GM18873 (cell line): Measurements from ENCODE around the gene NT5DC3.

Experiments
- ATAC-seq: cut with Tn5 transposase; IDR thresholded peaks from one replicate; pipeline ENCODE4 v1.9.1; 2021; ENCODE audit warnings: mild to moderate bottlenecking, moderate library complexity, moderate number of reproducible peaks; ENCODE audit not compliant: unreplicated experiment, low FRiP score

The NT5DC3 gene

DNA sequence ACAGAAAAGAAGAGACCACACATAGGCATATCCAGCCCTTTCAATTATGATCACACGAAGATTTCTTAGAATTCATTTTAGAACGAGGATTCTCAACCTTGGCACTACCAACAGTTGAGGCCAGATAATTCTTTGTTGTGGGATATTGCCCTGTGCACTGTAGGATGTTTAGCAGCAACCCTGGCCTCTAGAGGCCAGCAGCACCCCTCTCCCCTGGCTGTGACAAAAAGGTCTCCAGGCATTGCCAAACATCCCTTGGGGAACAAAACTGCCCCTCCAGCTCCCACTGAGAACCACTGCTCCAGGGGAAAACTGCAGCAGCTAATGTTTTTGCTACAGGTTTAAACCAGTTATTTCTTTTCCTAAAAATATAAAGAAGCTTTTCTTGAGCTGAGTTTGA, 7.1 kb downstream of the NT5DC3 start:
- no peak for ATAC-seq

DNA sequence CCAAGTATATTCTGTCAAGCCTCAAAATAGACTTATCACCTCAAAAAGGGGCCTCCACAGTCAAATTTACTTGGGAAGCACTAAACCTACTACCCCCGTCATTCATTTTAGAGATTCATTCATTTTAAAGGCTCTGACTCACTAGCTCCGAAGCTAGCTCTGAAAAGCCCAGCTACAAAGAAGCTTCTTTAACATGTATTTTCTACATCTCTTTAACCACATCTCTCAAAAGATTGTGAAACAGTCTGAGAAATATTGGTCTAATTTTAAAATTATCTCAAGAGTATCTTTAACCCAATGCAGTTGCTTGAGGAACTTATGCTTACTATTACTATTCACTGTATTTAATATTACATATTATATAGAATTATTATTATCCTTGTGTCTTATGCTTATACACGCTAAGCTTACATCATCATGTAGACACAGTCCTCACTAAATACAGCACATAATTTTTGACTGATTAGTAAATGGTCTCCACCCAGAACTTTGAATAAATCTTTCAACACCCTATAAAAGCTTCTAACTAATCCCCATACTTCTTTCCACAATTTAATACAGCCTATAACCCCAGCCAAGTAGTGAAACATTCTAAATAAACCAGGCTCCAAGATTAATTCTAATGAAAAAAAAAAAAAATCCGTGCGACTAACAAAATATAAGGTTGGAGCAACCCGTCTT, 7.8 kb downstream of the NT5DC3 start:
- ATAC-seq = no peak

DNA sequence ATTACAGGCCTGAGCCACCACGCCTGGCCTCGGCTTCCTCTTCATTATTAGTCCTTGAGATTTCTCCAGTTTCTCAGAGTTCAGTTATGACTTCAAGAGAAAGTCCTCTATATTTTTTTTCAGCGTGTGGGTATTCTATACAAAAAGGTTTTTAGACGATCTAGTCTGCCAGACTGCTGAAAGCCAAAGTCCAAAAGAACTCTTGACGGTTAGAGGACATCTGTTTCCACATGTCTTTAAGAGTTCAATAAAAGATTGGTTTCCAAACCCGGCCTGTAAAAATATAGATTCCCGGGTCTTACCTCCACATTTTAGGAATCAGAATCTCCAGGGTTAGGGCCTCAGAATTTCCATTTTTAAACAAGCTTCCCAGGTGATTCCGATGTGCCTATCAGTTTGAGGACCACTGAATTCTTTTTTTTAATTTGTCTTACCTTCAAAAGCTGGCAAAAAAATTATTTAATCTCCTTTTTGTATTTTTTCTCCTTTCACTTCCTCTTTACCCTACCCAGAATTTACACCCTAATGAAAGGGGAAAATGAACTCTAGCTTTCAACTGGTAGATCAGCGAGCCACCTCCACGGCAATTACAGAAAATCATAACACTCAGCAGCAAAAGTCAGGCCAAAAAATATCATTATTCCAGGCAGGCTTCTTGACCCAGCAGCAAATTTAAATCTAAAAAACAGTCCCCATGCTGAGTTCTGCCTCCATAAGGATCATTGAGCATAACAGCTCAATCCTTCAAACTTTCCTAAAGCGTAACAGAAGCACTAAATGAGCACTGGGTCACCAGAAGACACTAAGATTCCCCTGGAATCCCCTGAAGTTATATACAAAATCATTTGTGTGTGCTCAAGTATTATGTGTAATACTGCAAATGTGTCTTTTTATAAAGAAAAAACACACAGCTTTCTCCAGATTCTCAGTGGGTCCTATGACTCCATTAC, 8.7 kb downstream of the NT5DC3 start:
- no peak for ATAC-seq

DNA sequence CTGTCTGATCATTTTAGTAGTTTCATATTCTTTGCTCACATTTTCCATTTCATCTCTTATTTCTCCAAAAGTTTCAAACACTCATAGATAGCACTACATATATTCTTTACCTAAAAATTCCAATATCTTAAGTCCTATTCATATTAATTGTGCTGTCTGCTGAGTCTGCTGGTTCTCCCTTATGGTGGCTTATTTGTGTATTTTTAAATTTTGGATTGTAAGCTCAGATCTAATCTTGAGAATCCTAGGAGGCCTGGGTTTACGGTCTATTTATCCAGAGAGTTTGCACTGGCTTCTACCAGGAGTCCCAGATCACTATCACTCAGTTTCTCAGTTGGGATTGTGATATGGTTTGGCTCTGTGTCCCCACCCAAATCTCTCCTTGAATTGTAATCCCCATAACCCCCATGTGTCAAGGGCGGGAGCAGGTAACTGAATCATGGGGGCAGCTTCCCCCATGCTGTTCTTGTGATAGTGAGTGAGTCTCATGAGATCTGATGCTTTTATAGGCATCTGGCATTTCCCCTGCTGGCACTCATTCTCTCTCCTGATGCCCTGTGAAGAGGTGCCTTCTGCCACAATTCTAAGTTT, 10.2 kb downstream of the NT5DC3 start:
- no peak for ATAC-seq

DNA sequence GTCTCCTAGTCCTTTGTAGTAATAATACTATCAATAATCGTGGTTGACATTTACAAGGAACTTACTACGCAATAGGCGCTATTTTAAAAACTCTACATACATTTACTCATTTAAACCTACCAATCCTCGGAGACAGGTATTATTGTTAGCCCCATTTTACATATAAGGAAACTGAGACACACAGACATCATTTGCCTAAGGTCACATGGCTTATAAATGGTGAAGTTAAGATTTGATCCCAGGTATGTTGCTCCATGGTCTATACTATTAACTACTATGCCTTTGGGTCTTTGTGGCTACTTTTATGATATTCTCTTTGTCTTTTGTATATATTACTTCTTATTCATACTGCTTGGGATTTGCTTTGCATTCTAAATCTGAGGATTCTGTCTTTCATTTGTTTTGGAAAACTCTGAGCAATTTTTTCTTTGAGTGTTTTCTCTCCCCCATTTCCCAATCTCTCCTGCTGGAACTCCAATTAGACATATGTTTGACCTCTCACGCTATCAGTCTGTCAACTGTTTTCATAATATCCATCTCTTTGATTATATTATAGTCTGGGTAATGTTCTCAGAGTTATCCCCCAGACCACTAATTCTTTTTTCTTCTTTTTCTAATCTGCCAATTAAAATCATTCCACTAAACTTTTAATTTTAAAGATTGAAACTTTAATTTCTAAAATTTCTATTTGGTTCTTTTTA, 10.9 kb downstream of the NT5DC3 start:
- no peak for ATAC-seq

DNA sequence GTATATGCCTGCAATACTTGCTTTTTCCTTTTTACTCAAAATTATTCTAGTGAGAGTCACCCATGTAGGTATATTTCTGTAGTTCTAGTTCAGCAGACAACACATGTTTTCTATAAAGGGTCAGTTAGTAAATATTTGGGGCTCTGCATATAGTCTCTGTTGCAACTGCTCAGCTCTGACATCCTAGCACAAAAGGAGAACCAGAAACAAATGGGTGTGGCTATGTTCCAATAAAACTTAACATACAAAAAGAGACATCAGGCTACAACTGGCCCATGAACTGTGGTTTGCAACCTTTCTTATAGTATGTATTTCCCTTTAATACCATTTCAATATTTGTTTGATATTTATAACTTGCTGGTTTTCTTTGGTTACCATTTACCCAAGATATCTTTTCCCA, 11.9 kb downstream of the NT5DC3 start:
- ATAC-seq = no peak

DNA sequence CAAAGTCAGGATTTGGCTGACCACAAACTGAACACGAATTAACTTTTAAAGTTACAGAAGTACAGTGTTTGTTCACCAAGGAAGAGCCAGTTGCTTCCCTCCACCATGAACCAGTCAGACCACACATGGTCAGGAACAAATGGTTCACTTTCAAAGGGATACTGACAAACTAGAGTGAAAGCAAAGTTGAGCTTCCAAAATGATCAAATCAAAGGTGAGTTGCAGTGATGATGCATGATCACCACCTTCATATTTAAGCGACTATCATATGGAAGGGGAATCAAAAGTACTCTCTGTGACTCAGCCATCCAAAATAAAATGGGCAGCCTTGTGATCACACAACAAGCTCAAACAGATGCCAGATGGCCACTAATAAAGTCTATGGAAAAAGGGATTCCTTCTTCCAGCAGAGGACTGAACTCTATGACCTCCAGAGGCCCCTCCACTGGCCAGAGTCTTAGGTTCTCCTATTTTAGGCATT, 13.1 kb downstream of the NT5DC3 start:
- no peak for ATAC-seq

DNA sequence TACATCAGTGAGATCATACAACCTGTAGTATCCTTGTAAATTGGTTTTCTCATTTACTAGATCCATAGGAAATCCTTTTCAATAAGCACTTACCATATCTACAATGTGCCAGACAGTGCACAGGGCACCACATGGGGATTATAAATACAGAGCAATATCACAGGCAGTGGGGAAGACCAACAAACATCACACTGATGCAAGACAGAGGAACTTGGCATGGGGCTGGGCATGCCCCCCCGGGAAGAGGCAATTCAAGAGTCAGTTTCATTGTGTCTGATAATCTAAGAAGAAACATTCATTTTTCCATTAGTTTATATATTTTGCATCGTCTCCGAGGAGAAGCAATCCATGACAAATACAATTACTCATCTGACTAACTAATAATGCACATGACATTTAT, 16.2 kb downstream of the NT5DC3 start:
- ATAC-seq = no peak

DNA sequence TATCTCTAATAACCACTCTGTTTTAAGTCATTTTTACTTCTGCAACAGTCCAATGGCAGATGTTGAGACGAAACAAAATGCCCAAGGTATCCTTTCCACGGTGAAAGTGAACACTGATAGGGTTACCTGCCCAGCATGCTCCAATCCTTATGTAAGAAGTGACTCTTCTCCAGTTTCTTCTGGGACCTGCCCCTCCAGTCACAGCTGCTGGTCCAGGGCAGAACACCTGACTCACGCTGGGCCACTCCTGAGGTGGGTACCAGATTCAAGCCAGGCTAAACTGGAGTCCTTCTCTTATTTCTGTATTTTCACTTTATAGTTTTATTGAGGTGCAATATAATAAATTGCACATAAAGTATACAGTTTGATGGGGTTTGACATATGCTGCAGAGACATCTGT, 16.7 kb downstream of the NT5DC3 start:
- no peak for ATAC-seq

DNA sequence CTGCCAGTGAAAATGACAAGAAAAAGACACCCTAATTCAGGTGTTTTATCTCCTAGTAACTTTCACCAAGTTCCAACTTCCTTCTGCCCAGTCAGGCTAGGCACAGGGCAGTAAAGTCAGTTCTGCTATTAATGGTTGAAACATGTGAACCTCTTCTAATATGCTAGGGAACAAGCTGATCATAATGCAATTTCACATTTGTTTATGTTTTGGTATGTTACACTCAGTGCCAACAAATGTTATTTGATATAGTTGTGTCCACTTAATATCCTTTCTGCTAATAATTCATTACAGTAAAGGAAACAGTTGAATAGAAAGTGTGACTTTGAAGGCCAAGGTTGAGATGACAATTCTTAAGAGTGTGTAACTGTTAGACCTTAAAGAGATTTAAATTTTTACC, 17.2 kb downstream of the NT5DC3 start:
- no peak for ATAC-seq

DNA sequence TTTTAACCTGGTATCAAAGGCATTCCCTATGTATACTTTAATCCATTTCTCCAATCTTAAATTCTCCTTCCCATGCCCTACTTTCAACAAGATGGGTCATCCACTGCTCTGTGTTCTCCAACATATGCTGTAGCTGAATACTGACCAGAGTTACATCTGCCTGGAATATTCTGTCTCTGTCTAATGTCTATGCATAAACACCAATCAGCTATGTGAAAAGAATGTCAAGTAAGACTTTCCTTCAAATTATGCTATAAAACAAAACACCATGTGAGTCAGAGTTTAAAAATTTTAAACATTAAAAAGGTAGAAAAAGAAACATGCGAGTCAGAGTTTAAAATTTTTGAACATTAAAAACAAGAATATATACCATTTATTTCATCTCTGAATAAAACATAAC, 19.3 kb downstream of the NT5DC3 start:
- no peak for ATAC-seq

DNA sequence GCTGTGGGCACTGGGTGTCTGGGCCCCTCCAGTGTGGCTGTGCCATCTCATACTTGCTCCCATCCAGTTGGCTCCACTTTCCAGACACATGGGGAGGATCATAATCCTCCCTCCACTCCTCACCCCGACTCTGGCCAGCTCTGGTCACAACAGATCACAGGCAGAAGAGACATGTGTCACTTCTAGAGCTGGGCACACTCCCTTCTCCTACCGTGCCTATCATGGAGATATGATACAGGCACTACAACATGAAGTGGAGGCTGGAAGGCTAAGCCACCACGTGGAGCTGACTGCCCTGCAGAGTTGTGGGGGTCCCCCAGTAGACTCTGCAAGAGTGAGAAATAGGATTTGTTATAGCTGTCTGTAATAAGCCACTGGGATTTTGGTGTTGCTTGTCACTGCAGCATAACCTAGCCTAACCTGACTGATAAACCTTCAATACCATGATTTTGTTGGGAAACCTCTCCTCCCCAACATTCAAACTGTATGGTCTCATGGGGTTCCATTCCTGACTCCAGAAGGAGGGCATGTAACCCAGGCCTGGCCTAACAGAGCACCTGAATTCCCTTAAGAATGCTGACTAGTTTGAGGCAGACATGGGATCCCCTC, 20.0 kb downstream of the NT5DC3 start:
- no peak for ATAC-seq

DNA sequence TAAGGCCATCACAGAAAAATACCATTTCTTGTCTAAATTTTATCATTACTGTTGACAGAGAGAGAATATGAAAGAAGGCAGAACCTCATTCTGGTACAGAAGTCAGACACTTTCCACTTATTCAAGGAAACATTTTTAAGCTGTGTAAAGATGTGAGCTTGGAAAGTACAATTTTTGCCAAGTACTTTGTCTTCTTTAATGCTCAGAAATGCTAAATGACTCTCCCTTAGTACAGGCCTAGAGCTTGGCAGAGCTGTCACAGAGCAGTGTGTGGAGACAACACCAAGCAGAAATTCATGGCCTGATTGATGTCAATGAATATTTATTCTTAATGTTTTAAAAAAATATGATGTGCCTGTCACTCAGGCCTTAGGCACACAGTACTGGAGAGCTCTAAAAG, 20.7 kb downstream of the NT5DC3 start:
- ATAC-seq = no peak

DNA sequence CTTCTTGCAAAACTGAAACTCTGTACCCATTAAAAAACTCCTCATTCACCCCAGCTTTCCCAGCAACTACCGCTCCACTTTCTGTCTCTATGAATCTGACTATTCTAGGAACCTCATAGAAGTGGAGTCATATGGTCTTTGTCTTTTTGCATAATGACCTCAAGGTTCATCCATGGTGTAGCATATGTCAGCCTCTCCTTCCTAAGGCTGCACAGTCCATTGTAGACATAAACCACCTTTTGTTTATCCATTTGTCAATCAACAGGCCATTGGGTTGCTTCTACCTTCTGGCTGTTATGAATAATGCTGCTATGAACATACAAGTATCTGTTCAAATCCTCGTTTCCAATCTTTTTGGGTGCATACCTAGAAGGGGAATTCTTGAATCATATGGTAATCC, 21.1 kb downstream of the NT5DC3 start:
- no peak for ATAC-seq

DNA sequence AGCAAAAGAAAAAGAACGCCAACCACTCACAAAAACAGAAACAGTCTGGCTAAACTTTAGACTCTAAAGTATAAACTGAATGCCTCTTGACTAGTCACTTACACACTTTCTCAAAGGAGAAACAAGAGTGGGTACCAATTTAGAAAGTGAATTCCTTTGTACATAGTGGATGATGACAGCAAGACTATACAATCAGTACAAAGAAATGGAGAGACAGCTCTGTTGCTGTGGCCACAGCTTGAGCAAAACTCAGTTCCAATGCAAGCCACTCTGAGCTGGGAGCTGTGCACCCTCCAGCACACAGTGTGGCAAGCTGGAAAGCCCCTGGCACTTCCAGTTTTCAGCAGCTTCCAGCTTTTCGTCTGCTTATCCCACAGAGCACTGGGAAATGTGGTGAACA, 21.7 kb downstream of the NT5DC3 start:
- ATAC-seq = no peak

DNA sequence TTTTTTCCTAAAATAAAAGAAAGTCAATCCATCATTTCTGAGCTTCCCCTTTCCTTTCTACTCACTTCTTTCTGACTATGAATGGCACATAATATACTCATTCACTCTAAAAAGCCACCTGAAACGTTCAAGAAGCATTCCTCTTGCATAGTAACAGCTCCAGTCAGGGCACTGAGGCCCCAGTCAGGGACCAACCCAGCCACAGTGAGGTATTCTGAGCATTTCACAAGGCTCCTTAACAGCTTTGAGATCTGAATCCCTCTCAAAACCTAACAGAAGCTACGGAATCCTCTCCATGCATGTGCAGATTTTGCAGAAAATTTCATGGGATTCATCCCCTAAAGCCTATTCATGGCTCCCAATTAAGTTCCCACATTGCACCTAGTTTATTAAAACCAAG, 23.2 kb downstream of the NT5DC3 start:
- ATAC-seq = no peak

DNA sequence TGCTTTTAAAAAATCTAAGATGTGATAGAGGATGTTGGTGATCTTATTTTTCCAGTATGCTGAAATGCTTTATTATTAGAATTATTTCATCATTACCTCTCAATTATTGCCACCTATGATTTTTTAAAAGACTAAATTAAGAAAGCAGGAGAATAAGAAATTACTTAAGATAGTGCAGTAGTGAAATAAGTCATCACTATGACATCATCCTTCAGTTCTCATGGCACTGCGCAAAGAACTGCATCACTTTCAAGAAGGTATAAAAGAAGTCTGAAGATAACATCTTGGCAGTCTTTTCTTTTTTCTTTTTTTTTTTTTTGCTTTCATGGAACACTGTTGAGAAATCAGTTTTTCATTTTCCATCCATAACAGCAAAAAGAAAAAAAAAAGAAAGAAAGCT, 24.4 kb downstream of the NT5DC3 start:
- ATAC-seq = no peak

DNA sequence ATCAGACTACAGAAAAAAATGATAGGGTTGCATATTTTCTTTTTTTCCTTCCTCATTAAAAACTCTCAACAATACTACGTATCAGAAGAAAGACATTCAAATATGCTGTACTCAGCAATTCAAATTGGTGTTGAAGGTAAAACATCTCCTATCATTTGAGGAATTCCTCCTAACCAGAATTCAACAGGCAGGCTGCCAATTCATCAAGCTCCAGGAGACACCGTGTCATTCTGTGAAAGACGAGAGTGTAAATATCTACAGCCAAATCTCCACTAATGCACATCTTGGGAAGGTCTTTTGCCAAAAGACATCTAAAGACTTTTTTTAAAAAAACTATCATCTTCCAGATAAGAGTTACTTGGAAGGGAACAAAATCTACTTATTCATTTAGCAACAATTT, 26.6 kb downstream of the NT5DC3 start:
- no peak for ATAC-seq

DNA sequence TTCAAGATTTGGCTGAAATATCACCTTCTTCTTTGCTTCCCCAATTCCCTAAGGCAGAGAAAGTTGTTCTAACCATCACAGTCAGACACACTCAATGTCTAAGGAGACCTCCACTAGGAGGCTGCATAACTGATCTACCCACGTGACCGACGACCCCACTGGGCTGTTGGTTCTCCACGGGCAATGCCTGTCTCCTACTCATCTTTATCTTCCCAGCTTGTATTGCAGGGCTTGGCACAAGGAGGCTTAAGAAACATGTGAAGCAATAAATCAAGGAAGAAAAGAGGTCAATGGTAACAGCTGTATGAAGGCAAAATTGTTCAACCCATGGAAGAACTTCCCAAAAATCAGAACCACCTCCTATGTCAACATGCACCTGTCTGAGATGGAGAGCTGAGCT, 27.1 kb downstream of the NT5DC3 start:
- ATAC-seq = no peak

DNA sequence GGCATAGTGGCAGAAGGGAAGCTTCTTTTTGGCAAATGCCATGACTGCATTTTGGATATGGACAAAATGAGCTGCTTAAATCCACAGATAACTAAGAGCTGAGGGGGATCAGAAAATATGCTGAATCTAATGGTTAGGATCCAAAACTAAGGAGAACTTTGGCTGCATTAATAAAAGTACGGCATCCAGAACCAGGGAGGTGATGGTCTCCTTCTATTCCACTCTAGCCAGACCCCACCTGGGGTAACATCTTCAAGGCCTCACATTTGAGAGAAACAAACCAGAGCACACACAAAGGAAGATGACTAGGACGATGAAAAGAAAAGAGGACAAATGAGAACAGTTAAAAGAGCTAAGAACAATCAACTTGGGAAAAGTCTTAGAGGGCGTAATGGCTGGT, 27.6 kb downstream of the NT5DC3 start:
- ATAC-seq = no peak
